GM19455 (cell line): ENCODE results near the gene MAGI1.

ENCODE experiments used
- ATAC-seq: cut with Tn5 transposase; IDR thresholded peaks from one replicate; pipeline ENCODE4 v1.9.1; 2021; ENCODE audit not compliant: unreplicated experiment

MAGI1 gene

GRCh38 chr3:65854606-65855304 is 184.0 kb downstream of the MAGI1 start:
- ATAC-seq, result no peak

DNA sequence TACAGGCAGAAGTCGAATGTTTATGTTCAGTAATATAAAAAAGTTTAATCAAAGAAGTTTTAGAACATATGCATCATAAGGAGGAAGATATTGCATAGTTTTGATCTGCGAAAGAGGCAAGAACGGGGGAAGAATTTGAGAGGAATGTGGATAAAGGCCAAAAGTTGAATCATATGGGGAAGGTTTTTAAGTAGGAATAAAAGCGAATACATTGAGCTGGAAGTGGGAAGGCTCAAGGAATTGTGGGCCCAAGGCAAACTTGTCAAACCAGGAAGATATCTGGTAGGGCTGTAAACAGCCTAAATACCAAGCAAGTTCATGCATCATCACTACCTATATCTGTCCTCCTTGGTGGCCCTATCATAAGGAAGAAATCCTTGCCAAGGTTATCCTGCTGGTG is 186.9 kb downstream of the MAGI1 start:
- no peak for ATAC-seq

- ATAC-seq, result no peak
These were observed 188.5 kb downstream of the MAGI1 start for GRCh38 chr3:65850261-65850660.

- ATAC-seq, result no peak
These were observed 190.7 kb downstream of the MAGI1 start for GRCh38 chr3:65848024-65848423.

DNA sequence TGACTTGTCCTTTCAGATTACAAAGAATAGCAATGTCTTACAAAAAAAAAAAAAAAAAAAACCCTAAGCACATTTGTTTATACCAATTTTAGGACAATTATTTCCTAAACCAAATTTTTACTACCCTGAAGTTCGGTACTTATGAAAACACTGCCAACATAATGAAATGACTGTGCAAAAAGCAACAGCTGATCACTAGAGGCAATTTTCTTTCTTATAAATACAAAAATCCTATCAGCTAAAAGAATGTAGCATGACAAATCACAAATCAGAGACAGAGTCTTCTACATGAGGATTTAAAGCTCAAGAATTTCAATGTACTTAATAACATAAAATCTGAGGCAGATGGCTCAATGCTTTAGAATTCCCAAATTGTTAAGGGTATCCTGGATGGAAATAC is 191.8 kb downstream of the MAGI1 start:
- no peak for ATAC-seq

DNA sequence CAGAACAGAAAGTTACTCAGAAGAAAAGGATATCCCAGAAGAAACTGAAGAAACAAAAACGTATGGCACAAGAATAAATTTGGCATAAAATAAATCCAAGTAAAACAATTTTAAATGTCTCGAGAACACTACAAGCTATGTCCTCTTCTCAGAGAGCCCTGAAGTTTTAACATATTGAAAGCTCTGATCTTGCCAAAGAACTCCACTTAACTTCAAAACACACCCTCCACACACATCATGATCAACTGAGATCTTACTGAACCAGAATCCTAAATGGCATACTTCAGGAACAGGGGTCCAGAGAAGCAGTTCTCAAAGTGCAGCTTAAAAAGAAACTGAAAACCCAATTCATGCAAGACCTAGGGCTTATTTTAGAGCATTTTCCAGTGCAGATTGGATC is 194.3 kb downstream of the MAGI1 start:
- no peak for ATAC-seq

GRCh38 chr3:65843732-65844131 is 195.0 kb downstream of the MAGI1 start:
- ATAC-seq, result no peak

- ATAC-seq, result no peak
These were observed 201.1 kb downstream of the MAGI1 start for GRCh38 chr3:65837604-65838003.

DNA sequence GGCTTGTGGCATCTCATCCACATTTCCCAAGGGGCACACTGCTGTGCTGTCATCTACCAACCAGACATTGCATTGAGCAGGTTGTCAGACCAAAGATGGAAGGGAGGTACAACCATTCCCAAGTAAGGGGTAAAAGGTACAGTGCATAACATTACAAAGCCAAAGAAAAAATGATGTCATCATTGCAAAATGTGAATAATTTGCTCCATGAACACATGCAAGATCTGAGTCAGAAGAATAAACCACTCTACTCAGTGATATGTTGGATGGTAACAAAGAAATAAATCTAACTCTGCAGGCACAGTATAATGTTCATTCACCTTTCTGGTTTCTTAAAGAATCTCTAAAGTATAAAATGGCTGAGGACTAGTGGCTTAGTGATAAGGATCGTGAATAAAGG is 202.7 kb downstream of the MAGI1 start:
- ATAC-seq, result no peak

DNA sequence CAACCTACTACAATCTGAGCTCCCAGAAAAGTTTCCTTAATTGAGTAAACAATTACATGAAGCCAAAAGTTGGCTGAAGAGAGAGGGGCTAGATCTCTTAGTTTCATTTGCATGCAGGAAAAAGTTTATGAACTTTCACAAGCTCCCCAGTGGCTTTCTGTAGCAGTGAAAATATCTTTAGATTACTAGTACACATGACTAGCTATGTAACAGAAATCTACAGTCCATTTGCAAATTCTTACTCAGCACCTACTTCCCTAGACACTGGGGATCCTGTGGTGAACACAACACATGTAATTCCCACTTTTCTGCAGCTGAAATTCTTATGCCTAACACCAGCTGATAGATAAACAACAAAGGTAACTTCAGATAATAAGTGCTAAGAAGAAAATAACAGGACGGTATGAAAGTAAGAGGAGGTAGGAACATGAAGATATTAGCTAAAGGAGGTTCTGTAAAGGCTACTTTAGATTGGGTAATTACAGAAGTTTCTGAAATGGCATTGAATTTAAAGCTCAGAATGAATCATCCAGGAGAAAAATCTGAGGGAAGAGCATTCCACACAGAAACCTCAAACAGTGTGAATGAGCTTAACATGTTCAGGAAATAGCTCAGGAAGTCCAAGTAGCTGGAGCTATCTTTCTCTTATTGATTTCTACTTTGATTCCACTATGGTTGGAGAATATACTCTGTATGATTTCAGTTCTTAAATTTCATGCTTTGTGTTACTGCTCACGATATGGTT is 204.8 kb downstream of the MAGI1 start:
- no peak for ATAC-seq

- ATAC-seq, result no peak
These were observed 206.8 kb downstream of the MAGI1 start for GRCh38 chr3:65831733-65832425.

GRCh38 chr3:65830948-65831732 is 207.6 kb downstream of the MAGI1 start:
- no peak for ATAC-seq

DNA sequence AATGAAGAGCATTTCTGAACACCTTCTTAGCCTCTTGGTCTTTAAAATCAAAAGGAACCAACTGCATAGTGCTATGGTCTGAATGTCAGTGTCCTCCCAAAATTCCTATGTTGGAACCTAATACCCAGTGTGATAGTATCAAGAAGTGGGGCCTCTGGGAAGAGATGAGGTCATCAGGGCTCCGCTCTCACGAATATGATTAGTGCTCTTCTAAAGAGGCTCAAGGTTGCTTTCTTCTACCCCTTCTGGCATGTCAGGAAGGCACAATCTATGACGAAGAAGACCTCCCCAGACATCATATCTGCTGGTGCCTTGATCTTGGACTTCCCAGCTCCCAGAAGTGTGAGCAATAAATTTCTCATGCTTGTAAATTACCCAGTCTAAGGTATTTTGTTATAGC is 209.5 kb downstream of the MAGI1 start:
- no peak for ATAC-seq

DNA sequence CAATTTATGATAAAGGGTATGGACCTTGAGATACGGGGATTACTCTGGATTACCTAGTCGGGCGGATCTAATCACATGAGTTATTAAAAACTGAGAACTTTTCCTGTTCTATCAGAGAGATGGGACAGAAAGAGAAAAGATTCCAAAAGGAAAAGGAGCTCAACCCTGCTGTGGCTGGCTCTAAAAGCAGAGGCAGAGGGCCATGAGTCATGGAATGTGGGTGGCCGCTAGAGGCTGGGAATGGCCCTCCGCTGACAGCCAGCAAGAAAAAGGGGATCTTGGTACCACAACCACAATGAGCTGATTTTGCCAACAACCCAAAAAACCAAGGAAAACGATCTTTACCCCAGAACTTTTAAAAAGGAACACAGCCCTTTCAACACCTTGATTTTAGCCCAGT is 210.0 kb downstream of the MAGI1 start:
- ATAC-seq, result no peak

DNA sequence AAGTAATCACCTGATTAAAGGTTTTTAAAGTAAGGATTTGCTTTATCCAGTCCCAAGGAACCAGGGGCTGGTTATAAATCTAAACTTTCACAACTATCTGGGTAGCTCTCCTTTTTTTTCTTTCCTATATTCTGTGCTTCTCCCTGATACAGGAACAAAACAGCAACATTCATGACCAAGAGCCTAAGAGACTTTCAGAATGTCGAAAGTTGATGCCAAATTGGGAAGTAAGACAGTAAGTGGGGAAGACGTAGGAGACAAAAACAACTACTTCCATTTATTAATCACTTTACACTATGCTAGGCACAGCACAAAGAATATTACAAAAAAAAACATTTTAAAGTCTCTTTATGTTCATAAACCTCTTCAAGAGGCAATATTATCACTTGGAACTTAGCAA is 211.6 kb downstream of the MAGI1 start:
- ATAC-seq, result no peak

DNA sequence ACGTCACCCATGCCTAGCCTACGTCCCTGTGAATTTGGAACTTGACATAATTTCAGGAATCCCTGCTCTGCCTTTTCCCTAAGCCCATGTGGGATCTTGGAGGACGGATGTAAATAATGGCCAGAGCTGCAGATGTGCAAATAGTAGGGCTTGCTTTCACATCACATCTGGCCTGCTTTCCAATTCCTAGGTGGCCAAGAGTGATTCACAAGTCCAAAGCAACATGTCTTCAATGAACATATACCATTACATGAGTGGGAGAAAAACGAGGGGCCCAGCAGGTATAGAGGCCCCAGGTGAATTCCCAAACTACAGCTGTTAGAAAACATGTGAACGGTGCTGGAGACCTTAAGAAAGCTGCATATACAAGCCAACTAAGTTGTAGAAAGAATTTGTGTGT is 214.6 kb downstream of the MAGI1 start:
- ATAC-seq, result no peak

DNA sequence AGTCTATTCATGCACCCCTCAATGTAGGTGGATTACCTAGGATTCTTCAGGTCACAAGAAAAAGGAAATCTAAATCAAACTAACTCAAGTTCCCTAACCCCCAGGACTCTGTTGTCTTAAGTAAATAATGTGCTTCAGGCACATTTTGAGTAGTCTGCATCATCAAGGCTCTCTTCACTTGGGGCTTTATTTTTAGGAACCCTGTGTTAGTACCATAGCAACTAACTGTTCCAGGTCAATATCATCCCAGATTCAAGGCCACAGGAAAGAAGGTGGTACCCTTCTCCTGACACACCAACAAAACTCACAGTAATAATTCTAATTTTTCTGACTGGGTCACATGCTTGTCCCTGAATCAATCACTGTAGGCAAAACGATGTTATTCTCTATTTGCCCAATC is 218.1 kb downstream of the MAGI1 start:
- ATAC-seq, result no peak

- ATAC-seq, result no peak
These were observed 218.8 kb downstream of the MAGI1 start for GRCh38 chr3:65819896-65820295.

DNA sequence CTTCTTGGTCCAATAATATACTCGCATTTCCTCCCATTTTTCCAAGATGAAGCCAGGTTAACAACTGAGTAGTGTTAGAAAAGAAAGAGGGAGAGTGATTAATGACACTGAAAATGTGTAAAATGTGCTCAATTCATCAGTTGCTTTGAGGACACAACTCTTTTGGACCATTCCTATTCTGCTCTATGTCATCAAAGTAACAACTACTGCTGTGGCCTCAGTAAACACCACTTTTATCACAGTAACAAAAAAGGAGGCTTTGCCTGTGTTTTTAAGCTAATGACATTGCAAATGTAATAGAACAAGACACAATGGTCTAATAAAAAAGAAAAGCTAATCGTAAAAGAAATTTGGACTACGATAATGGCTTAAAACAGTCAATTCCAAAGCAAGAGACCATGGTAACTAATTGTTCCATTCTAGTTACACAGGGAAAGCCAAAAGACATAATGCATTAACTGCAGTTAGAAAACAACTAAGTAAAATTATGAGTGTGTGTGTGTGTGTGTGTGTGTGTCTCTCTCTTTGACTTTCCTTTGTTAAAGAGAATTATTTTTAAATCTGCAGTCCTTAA is 221.1 kb downstream of the MAGI1 start:
- no peak for ATAC-seq

DNA sequence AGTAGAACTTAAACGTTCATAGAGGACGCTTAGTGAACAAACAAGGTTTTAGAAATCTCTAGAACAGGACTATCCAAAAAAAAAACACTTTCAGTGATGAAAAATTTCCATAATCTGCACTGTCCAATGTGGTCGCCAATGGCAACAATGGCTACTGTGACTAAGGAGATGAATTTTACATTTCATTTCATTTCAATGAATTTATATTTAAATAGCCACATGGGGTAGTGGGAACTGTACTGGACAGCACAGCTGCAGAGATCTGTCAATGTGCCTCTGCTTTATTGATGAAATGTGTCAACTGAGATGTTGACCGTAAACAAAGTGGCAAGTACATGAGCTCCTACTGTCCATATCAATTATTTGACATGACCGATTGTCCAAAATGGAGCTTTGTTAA is 222.5 kb downstream of the MAGI1 start:
- ATAC-seq, result no peak
